Panc1 (cell line): ENCODE results near the gene HOXA7. TPM values are rescaled to one million over a fixed set of nuclear protein-coding genes. Genes with fewer than 3 reads are reported as not detected.

Experiments used
- ATAC-seq: fragments of 200-7000 bp; cut with Tn5 transposase; 2 replicates; pipeline ENCODE4 v1.9.1; 2020; ENCODE audit warnings: mild to moderate bottlenecking, moderate library complexity
- BruUV-seq: library from RNA; stranded (reverse); fragments of 400-500 nt; replicated peaks from 2 replicates; lab custom pipeline; 2021; lab: Mats Ljungman, UMichigan
- CTCF ChIA-PET: fragments of 300-600 bp; sonication (Branson Sonifier 250); formaldehyde crosslinking; loops from one replicate; lab custom pipeline; 2022; ENCODE audit warnings: antibody characterized with exemption; lab: Charles Lee
- POLR2A ChIA-PET: fragments of 300-600 bp; sonication (Branson Sonifier 250); formaldehyde crosslinking; loops from one replicate; lab custom pipeline; 2022; ENCODE audit warnings: antibody characterized with exemption; lab: Charles Lee
- DNase-seq: peaks from one replicate; pipeline ENCODE4 v3.0.0-alpha.2; 2010; ENCODE audit warnings: low read depth, low spot score
- H3K27ac ChIP-seq: 2 replicates; pipeline ENCODE4 v1.5.1; 2011; ENCODE audit warnings: mild to moderate bottlenecking, low read length, inconsistent platforms
- H3K27me3 ChIP-seq: fragments of 200-500 bp; sonication (Bioruptor generic); 2 replicates; pipeline ENCODE4 v1.6.0; 2014; ENCODE audit warnings: low read length, inconsistent platforms; ENCODE audit not compliant: control insufficient read depth, insufficient read depth
- H3K36me3 ChIP-seq: fragments of 200-500 bp; sonication (Bioruptor generic); 2 replicates; pipeline ENCODE4 v1.5.1; 2014; ENCODE audit warnings: inconsistent platforms, mild to moderate bottlenecking, low read length, moderate library complexity; ENCODE audit not compliant: control insufficient read depth, insufficient read depth
- H3K4me1 ChIP-seq: 2 replicates; pipeline ENCODE4 v1.5.1; 2011; ENCODE audit warnings: inconsistent platforms, mild to moderate bottlenecking, low read length, moderate library complexity; ENCODE audit not compliant: control insufficient read depth, insufficient read depth
- H3K4me3 ChIP-seq, 2 experiments: 2 replicates each; pipeline ENCODE4 v1.5.1; 2011 to 2012; ENCODE audit warnings: low read depth in 2 of 2, low read length in 2 of 2, mild to moderate bottlenecking in 2 of 2, inconsistent platforms in 1 of 2, moderate library complexity in 1 of 2
- H3K9me3 ChIP-seq: fragments of 200-500 bp; sonication (Bioruptor generic); 2 replicates; pipeline ENCODE4 v1.5.1; 2014; ENCODE audit warnings: low read depth, mild to moderate bottlenecking, inconsistent platforms, low read length, moderate library complexity; ENCODE audit not compliant: control insufficient read depth, insufficient read depth
- POLR2AphosphoS5 ChIP-seq: IDR thresholded peaks from 2 replicates; pipeline ENCODE4 v1.6.1; 2012; ENCODE audit warnings: mild to moderate bottlenecking, low read depth, low read length, moderate library complexity
- SIN3A ChIP-seq: IDR thresholded peaks from 2 replicates; pipeline ENCODE4 v1.6.1; 2012; ENCODE audit warnings: low read depth, mild to moderate bottlenecking, low read length, moderate library complexity, borderline replicate concordance; ENCODE audit not compliant: insufficient read depth
- TCF7L2 ChIP-seq: IDR thresholded peaks from 2 replicates; pipeline ENCODE4 v1.6.1; 2011; ENCODE audit warnings: mild to moderate bottlenecking, low read depth, low read length, inconsistent platforms
- in situ Hi-C: cut with HindIII; loops from 2 replicates; pipeline ENCODE4 v1.10.0; 2016; ENCODE audit warnings: low sequenced_read_pairs, low pct_unique_long_range_greater_than_20kb
- intact Hi-C: fragments of 100-400 bp; cut with micrococcal nuclease; formaldehyde crosslinking; loops from one replicate; pipeline ENCODE4 v1.10.0; 2022; ENCODE audit not compliant: unreplicated experiment
- total RNA-seq: library from RNA; stranded (reverse); gene quantifications from one replicate; pipeline ENCODE4 v1.2.1, GENCODE V29; 2021; ENCODE audit not compliant: unreplicated experiment
- TF ChIP-seq, protein P1 (sequence below), 2 experiments: IDR thresholded peaks; 2 replicates each; pipeline ENCODE4 v1.6.1; 2011 to 2012; ENCODE audit warnings: low read depth in 2 of 2, control low read depth in 1 of 2, low read length in 1 of 2, mild to moderate bottlenecking in 1 of 2, moderate library complexity in 1 of 2; ENCODE audit not compliant: insufficient read depth in 1 of 2
- TF ChIP-seq, protein P2 (sequence below): fragments of 450-650 bp; IDR thresholded peaks from 2 replicates; pipeline ENCODE4 v1.5.1; 2017; ENCODE audit warnings: mild to moderate bottlenecking

Gene HOXA7
- total RNA-seq, 1 experiment from 2014 or later: not detected

DNA sequence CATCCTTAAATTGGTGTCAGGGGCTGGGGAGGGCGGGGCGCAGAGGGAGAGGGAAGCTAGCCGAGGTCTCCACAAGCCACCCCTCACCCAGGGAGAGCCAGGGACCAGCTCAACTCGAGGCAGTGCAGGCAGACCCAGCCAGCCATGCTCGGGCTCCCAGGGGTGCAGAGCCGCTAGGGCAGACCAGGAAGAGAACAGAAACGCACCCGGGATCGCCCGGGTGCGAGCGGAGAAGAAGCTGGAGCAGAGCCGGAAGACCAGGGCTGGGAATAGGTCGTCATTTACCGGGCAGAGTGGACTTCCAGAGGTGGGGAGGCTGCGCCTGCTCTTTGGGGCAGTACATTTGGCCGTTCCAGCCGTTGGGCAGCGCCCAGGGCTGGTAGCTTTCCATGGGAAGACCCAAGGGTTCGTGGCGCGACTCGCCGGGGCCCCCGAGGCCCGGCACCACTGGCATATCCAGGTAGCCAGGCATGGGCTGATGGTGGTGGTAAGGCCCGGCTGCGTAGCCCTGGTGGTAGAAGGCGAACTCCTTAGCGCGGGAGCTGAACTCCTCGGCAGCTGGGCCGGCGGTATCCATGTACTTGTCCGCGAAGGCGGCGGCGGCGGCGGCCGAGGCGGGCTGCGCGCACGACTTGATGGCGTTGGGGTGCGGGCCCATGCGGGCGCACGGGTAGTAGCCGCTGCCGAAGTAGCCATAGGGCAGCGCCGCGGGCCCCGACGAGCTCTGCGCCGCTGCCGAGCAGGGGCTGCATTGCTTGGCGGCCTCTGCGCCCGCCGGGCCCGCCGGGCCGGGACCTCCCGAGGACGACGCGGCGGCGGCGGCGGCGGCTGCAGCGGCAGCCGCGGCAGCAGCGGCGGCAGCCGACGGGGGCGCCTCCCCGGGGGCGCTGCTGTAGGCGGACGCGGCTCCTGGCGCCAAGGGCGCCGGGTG, 42.7 kb upstream of the HOXA7 start:
- no peaks in the 10 kb centered on the region for H3K9me3 ChIP-seq
- in situ Hi-C loops: no loop called here
- ChIA-PET POLR2A (no interaction called here), CTCF (interaction anchor here (0.6 to 1.4 kb wide), 3 partner anchors 11 to 895 kb away, joined by 3 to 5 read pairs (median 3); no protein-coding TSS in a partner anchor)
- DNase-seq: no peak
- peak overlapping the region in 1 of 2 experiments; percentile 16; a peak in 2 of 4 replicates for H3K4me3 ChIP-seq
- intact Hi-C loops: loop anchor here (5.0 kb wide), 3 partner anchors 408 to 898 kb away; no protein-coding TSS in a partner anchor
- H3K4me1 ChIP-seq: peaks cover 17% of the 10 kb centered on the region
- no peaks in the 10 kb centered on the region; the same call in 1 of the 2 replicates for H3K27me3 ChIP-seq
- TF ChIP-seq, protein P1, sequence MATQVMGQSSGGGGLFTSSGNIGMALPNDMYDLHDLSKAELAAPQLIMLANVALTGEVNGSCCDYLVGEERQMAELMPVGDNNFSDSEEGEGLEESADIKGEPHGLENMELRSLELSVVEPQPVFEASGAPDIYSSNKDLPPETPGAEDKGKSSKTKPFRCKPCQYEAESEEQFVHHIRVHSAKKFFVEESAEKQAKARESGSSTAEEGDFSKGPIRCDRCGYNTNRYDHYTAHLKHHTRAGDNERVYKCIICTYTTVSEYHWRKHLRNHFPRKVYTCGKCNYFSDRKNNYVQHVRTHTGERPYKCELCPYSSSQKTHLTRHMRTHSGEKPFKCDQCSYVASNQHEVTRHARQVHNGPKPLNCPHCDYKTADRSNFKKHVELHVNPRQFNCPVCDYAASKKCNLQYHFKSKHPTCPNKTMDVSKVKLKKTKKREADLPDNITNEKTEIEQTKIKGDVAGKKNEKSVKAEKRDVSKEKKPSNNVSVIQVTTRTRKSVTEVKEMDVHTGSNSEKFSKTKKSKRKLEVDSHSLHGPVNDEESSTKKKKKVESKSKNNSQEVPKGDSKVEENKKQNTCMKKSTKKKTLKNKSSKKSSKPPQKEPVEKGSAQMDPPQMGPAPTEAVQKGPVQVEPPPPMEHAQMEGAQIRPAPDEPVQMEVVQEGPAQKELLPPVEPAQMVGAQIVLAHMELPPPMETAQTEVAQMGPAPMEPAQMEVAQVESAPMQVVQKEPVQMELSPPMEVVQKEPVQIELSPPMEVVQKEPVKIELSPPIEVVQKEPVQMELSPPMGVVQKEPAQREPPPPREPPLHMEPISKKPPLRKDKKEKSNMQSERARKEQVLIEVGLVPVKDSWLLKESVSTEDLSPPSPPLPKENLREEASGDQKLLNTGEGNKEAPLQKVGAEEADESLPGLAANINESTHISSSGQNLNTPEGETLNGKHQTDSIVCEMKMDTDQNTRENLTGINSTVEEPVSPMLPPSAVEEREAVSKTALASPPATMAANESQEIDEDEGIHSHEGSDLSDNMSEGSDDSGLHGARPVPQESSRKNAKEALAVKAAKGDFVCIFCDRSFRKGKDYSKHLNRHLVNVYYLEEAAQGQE (IDR thresholded peaks at IDR 0.05; ENCODE audit: insufficient read depth in 1 of 2, low read depth in 2 of 2, low read length in 1 of 2): no peak
- TF ChIP-seq SIN3A: no peak
- TF ChIP-seq, protein P2, sequence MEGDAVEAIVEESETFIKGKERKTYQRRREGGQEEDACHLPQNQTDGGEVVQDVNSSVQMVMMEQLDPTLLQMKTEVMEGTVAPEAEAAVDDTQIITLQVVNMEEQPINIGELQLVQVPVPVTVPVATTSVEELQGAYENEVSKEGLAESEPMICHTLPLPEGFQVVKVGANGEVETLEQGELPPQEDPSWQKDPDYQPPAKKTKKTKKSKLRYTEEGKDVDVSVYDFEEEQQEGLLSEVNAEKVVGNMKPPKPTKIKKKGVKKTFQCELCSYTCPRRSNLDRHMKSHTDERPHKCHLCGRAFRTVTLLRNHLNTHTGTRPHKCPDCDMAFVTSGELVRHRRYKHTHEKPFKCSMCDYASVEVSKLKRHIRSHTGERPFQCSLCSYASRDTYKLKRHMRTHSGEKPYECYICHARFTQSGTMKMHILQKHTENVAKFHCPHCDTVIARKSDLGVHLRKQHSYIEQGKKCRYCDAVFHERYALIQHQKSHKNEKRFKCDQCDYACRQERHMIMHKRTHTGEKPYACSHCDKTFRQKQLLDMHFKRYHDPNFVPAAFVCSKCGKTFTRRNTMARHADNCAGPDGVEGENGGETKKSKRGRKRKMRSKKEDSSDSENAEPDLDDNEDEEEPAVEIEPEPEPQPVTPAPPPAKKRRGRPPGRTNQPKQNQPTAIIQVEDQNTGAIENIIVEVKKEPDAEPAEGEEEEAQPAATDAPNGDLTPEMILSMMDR: no peak
- no peak for TF ChIP-seq TCF7L2
- TF ChIP-seq POLR2AphosphoS5: no peak
- peaks cover 2% of the 10 kb centered on the region; the same call in 1 of the 2 replicates for H3K36me3 ChIP-seq
- peak; percentile 31 for ATAC-seq
- BruUV-seq: no TSS peak
- H3K27ac ChIP-seq: no peak overlapping the region

DNA sequence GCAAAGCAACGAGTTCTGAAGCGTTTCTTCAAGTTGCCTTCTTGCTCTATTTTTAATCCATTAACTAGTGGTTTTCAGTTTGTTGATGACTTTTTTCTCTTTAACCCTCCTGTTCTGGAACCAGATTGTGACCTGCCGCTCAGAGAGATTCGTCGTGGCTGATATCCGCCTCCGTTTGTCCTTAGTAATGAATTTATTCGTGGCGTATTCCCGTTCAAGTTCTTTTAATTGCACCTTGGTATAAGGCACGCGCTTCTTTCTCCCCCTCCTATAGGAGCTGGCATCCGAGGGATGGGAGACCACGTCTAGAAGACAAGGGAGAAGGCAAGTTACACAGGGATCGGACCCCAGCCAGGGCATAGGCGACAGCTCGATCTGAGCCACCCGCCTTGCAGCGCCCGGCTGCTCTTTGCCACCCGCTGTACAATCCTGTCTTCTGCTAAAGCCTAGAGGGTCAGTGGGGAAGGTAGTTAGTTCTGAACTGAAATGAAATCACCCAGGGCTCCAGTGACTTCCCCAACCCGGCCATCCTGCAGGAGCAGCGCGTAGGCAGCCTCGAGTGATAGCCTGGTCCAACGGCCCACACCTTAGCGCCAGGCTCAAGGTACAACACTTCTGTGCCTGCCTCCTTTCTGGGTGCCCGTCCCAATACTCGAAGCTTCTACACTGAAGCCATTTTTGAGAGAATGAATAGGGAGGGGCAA, 41.8 kb upstream of the HOXA7 start:
- ATAC-seq (no peak), DNase-seq (no peak)
- no peak for TF ChIP-seq SIN3A
- TF ChIP-seq TCF7L2: no peak
- TF ChIP-seq, protein P1 (IDR thresholded peaks at IDR 0.05; ENCODE audit: insufficient read depth in 1 of 2, low read depth in 2 of 2, low read length in 1 of 2): no peak
- TF ChIP-seq, protein P2: no peak
- no peak for TF ChIP-seq POLR2AphosphoS5
- BruUV-seq: no TSS peak
- ChIA-PET CTCF (interaction anchor here (1.4 kb wide), 1 partner anchor 12 kb away, joined by 3 read pairs; no protein-coding TSS in a partner anchor), POLR2A (no interaction called here)
- intact Hi-C loops: loop anchor here (5.0 kb wide), 3 partner anchors 409 to 899 kb away; no protein-coding TSS in a partner anchor
- in situ Hi-C loops: no loop called here
- Histone ChIP-seq H3K9me3 (no peaks in the 10 kb centered on the region), H3K27me3 (no peaks in the 10 kb centered on the region; the same call in 1 of the 2 replicates), H3K27ac (no peak overlapping the region), H3K4me3 (no peak overlapping the region), H3K4me1 (peaks cover 17% of the 10 kb centered on the region), H3K36me3 (peaks cover 2% of the 10 kb centered on the region; the same call in 1 of the 2 replicates)
